Measurements from ENCODE around the gene KIF6. TPM values are rescaled to one million over a fixed set of nuclear protein-coding genes. Genes with fewer than 3 reads are reported as not detected.

KIF6 gene
- total and polyA plus RNA-seq, 2 donors (not counting 1 experiment from before 2014, with no cell fraction given) = not detected

- no peak overlapping the region for H3K4me3 Mint-ChIP-seq
- TF ChIP-seq EZH2 (IDR thresholded peaks at IDR 0.05; ENCODE audit: borderline replicate concordance, insufficient read depth, low read depth, low read length, poor library complexity, severe bottlenecking) (no peak), CTCF (IDR thresholded peaks at IDR 0.05) (no peak)
- no peak overlapping the region for H3K27ac Mint-ChIP-seq
- no peak for DNase-seq
- Histone ChIP-seq H3K27ac (ENCODE audit: low read length in 2 of 2) (no peak overlapping the region), H4K20me1 (ENCODE audit: control insufficient read depth, insufficient read depth, low read length, poor library complexity, severe bottlenecking) (no peaks in the 10 kb centered on the region), H3K9ac (ENCODE audit: low read length) (no peak overlapping the region), H3K4me2 (replicated peaks; ENCODE audit: low read depth, low read length, poor library complexity, severe bottlenecking) (no peak overlapping the region), H3K36me3 (replicated peaks in 1 of 2; ENCODE audit: control extremely low read depth in 1 of 2, control insufficient read depth in 1 of 2, extremely low read depth in 1 of 2, insufficient read depth in 2 of 2, low read length in 1 of 2) (no peaks in the 10 kb centered on the region), H2AFZ (ENCODE audit: insufficient read depth, low read depth, low read length, poor library complexity, severe bottlenecking) (no peak overlapping the region), H3K4me1 (ENCODE audit: control insufficient read depth in 2 of 2, insufficient read depth in 2 of 2, low read length in 2 of 2) (peaks cover 0 to 10% of the 10 kb centered on the region in 2 donors), H3K9me3 (ENCODE audit: control extremely low read depth in 1 of 3, control insufficient read depth in 2 of 3, insufficient read depth in 1 of 3, low read length in 2 of 3) (peaks cover 0 to 5% (median 0%) of the 10 kb centered on the region in 3 donors), H3K79me2 (ENCODE audit: control insufficient read depth, insufficient read depth, low read length) (no peaks in the 10 kb centered on the region), H3K4me3 (ENCODE audit: control extremely low read depth in 1 of 5, extremely low read depth in 1 of 5, insufficient read depth in 1 of 5, low read depth in 2 of 5, low read length in 4 of 5) (no peak overlapping the region), H3K27me3 (replicated peaks in 1 of 4; ENCODE audit: control extremely low read depth in 1 of 4, control insufficient read depth in 3 of 4, insufficient read depth in 4 of 4, low read length in 3 of 4) (peaks cover 0 to 7% (median 2%) of the 10 kb centered on the region in 4 experiments)
- POLR2A ChIA-PET = no interaction called here
- peaks cover 3% of the 10 kb centered on the region for H3K9me3 Mint-ChIP-seq (ENCODE audit: insufficient read depth)
- H3K27me3 Mint-ChIP-seq = peaks cover 7% of the 10 kb centered on the region
- CTCF ChIA-PET = no interaction called here
- ATAC-seq (ENCODE audit: low read depth) = no peak
- H3K4me1 Mint-ChIP-seq = peaks cover 8% of the 10 kb centered on the region
- no CpG with 5 or more reads among the region's 1 CpG for WGBS (ENCODE audit: insufficient coverage)
- intact Hi-C loops (cut with micrococcal nuclease) = no loop called here
These were observed 256.8 kb downstream of the KIF6 start for GRCh38 chr6:39468385-39468784.

- H3K27me3 ChIP-seq (replicated peaks in 1 of 4; ENCODE audit: control extremely low read depth in 1 of 4, control insufficient read depth in 3 of 4, insufficient read depth in 4 of 4, low read length in 3 of 4) = peaks cover 0 to 7% (median 2%) of the 10 kb centered on the region in 4 experiments
- no peak overlapping the region for H3K4me2 ChIP-seq (replicated peaks; ENCODE audit: low read depth, low read length, poor library complexity, severe bottlenecking)
- H3K36me3 ChIP-seq (replicated peaks in 1 of 2; ENCODE audit: control extremely low read depth in 1 of 2, control insufficient read depth in 1 of 2, extremely low read depth in 1 of 2, insufficient read depth in 2 of 2, low read length in 1 of 2) = no peaks in the 10 kb centered on the region
- no CpG with 5 or more reads among the region's 1 CpG for WGBS (ENCODE audit: insufficient coverage)
- DNase-seq = no peak
- TF ChIP-seq CTCF (IDR thresholded peaks at IDR 0.05) = no peak
- TF ChIP-seq EZH2 (IDR thresholded peaks at IDR 0.05; ENCODE audit: borderline replicate concordance, insufficient read depth, low read depth, low read length, poor library complexity, severe bottlenecking) = no peak
- no peaks in the 10 kb centered on the region for H3K79me2 ChIP-seq (ENCODE audit: control insufficient read depth, insufficient read depth, low read length)
- peaks cover 0 to 5% (median 0%) of the 10 kb centered on the region in 3 donors for H3K9me3 ChIP-seq (ENCODE audit: control extremely low read depth in 1 of 3, control insufficient read depth in 2 of 3, insufficient read depth in 1 of 3, low read length in 2 of 3)
- H3K9me3 Mint-ChIP-seq (ENCODE audit: insufficient read depth) = peaks cover 3% of the 10 kb centered on the region
- H4K20me1 ChIP-seq (ENCODE audit: control insufficient read depth, insufficient read depth, low read length, poor library complexity, severe bottlenecking) = no peaks in the 10 kb centered on the region
- peaks cover 0 to under 1% of the 10 kb centered on the region in 2 donors for H3K4me1 ChIP-seq (ENCODE audit: control insufficient read depth in 2 of 2, insufficient read depth in 2 of 2, low read length in 2 of 2)
- no peak overlapping the region for H3K4me3 ChIP-seq (ENCODE audit: control extremely low read depth in 1 of 5, extremely low read depth in 1 of 5, insufficient read depth in 1 of 5, low read depth in 2 of 5, low read length in 4 of 5)
- H3K27me3 Mint-ChIP-seq = peaks cover 7% of the 10 kb centered on the region
- H3K27ac Mint-ChIP-seq = no peak overlapping the region
- ATAC-seq (ENCODE audit: low read depth) = no peak
- ChIA-PET POLR2A (no interaction called here), CTCF (no interaction called here)
- intact Hi-C loops (cut with micrococcal nuclease) = no loop called here
- H3K9ac ChIP-seq (ENCODE audit: low read length) = no peak overlapping the region
- no peaks in the 10 kb centered on the region for H3K4me1 Mint-ChIP-seq
- no peak overlapping the region for H3K27ac ChIP-seq (ENCODE audit: low read length in 2 of 2)
- H2AFZ ChIP-seq (ENCODE audit: insufficient read depth, low read depth, low read length, poor library complexity, severe bottlenecking) = no peak overlapping the region
- H3K4me3 Mint-ChIP-seq = no peak overlapping the region
These were observed 258.6 kb downstream of the KIF6 start for GRCh38 chr6:39466631-39467030.

All from B cell (primary cell).